ENCODE data around the gene GCC2.
A peak's percentile ranks its signal among the peaks of the same experiment; 100 is the strongest.

The GCC2 gene

DNA sequence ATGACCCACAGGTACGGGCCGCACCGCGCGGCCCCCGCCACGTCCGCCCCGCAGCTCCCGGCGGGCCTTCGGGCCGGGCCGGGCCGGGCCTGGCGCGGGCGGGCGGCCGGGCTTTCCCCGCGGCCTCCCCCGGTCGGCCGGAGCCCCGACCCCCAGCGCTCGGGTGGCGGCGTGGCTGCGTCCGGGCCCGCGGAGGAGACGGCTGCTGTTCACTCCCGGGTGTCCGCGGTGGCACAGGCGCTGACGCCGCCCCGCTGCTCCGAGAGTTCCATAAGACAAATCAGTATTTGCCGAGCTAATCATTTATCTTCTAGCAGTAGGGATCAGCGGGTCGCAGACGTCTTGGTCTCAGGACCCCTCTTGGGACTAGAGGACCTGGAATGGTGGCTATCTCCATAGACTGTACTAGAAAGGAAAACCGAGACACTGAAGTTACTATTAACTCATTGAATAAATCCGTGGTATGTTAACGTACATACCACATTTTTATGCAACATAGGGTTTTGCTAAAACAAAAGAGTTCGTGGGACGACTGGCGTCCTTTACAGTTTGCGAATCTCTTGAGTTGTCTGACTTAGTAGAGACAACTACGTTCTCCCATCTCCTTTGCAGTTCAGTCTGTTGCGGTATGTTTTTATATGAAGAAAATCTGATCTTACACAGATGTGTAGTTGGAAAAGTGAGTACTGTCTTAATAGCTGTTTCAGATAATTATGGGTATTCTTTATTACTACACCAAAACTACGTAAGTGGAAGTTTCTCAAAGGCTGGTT lies 85.8 kb downstream of the GCC2 start:
- Histone ChIP-seq H3K27me3 (ENCODE audit: insufficient read depth, low read length) (no peaks in the 10 kb centered on the region), H2AK5ac (ENCODE audit: low read length) (peak overlapping the region; percentile 51), H4K12ac (ENCODE audit: low read depth, low read length) (peak overlapping the region; percentile 86), H3K79me2 (ENCODE audit: control insufficient read depth, insufficient read depth, low read length, poor library complexity) (peaks cover 12% of the 10 kb centered on the region), H4K91ac (ENCODE audit: low read depth, low read length) (peak overlapping the region; percentile 92), H3K4me3 (ENCODE audit: low read depth, low read length) (peak overlapping the region; percentile 80), H3K36me3 (ENCODE audit: control insufficient read depth in 1 of 2, insufficient read depth in 2 of 2, low read length in 2 of 2) (peaks cover 0 to 2% of the 10 kb centered on the region in 2 experiments), H3K27ac (ENCODE audit: low read depth, low read length) (peak overlapping the region; percentile 51), H2BK120ac (ENCODE audit: insufficient read depth, low read length, poor library complexity) (peak overlapping the region; percentile 26), H3K14ac (ENCODE audit: low read length) (peak overlapping the region; percentile 41), H3K4ac (ENCODE audit: low read depth, low read length) (peak overlapping the region; percentile 73), H3K79me1 (ENCODE audit: low read length) (peaks cover 10% of the 10 kb centered on the region), H3K4me1 (ENCODE audit: control insufficient read depth in 1 of 2, insufficient read depth in 2 of 2, low read length in 2 of 2) (peaks cover 5 to 9% of the 10 kb centered on the region in 2 experiments), H2AFZ (ENCODE audit: insufficient read depth, low read length, poor library complexity) (peak overlapping the region; percentile 70), H3K23ac (ENCODE audit: low read length) (no peak overlapping the region), H2BK12ac (ENCODE audit: low read length) (peak overlapping the region; percentile 66), H3K9me3 (ENCODE audit: insufficient read depth, low read depth, low read length) (no peaks in the 10 kb centered on the region), H2BK5ac (ENCODE audit: low read depth, low read length, poor library complexity) (peak overlapping the region; percentile 92), H4K8ac (ENCODE audit: low read depth, low read length) (peak overlapping the region; percentile 68), H3K18ac (ENCODE audit: low read length) (peak overlapping the region; percentile 42), H3K9ac (ENCODE audit: low read length) (peak overlapping the region; percentile 92), H3K4me2 (ENCODE audit: low read length) (peak overlapping the region; percentile 81)
- no CpG with 5 or more reads among the region's 57 CpGs for WGBS (ENCODE audit: extremely low coverage, insufficient coverage, insufficient read length)
- DNase-seq = peak in 1 of 2 donors; percentile 72

- no peaks in the 10 kb centered on the region for H3K27me3 ChIP-seq (ENCODE audit: insufficient read depth, low read length)
- H3K23ac ChIP-seq (ENCODE audit: low read length) = no peak overlapping the region
- H2BK5ac ChIP-seq (ENCODE audit: low read depth, low read length, poor library complexity) = no peak overlapping the region
- H2AFZ ChIP-seq (ENCODE audit: insufficient read depth, low read length, poor library complexity) = no peak overlapping the region
- H2AK5ac ChIP-seq (ENCODE audit: low read length) = no peak overlapping the region
- peaks cover 12% of the 10 kb centered on the region for H3K79me2 ChIP-seq (ENCODE audit: control insufficient read depth, insufficient read depth, low read length, poor library complexity)
- H3K79me1 ChIP-seq (ENCODE audit: low read length) = peaks cover 10% of the 10 kb centered on the region
- H2BK120ac ChIP-seq (ENCODE audit: insufficient read depth, low read length, poor library complexity) = no peak overlapping the region
- no peak overlapping the region for H4K12ac ChIP-seq (ENCODE audit: low read depth, low read length)
- no peak overlapping the region for H3K18ac ChIP-seq (ENCODE audit: low read length)
- H3K9me3 ChIP-seq (ENCODE audit: insufficient read depth, low read depth, low read length) = no peaks in the 10 kb centered on the region
- DNase-seq = peak; percentile 66 to 88
- no peak overlapping the region for H2BK12ac ChIP-seq (ENCODE audit: low read length)
- no peak overlapping the region for H3K27ac ChIP-seq (ENCODE audit: low read depth, low read length)
- H3K14ac ChIP-seq (ENCODE audit: low read length) = no peak overlapping the region
- peak overlapping the region; percentile 43 for H3K9ac ChIP-seq (ENCODE audit: low read length)
- peak overlapping the region; percentile 81 for H3K4me2 ChIP-seq (ENCODE audit: low read length)
- peaks cover 5 to 9% of the 10 kb centered on the region in 2 experiments for H3K4me1 ChIP-seq (ENCODE audit: control insufficient read depth in 1 of 2, insufficient read depth in 2 of 2, low read length in 2 of 2)
- no CpG with 5 or more reads among the region's 9 CpGs for WGBS (ENCODE audit: extremely low coverage, insufficient coverage, insufficient read length)
- no peak overlapping the region for H3K4ac ChIP-seq (ENCODE audit: low read depth, low read length)
- peaks cover 0 to 2% of the 10 kb centered on the region in 2 experiments for H3K36me3 ChIP-seq (ENCODE audit: control insufficient read depth in 1 of 2, insufficient read depth in 2 of 2, low read length in 2 of 2)
- no peak overlapping the region for H3K4me3 ChIP-seq (ENCODE audit: low read depth, low read length)
- no peak overlapping the region for H4K91ac ChIP-seq (ENCODE audit: low read depth, low read length)
- no peak overlapping the region for H4K8ac ChIP-seq (ENCODE audit: low read depth, low read length)
Measured at GRCh38 chr2:108535357-108535631, 86.3 kb downstream of the GCC2 start.

DNA sequence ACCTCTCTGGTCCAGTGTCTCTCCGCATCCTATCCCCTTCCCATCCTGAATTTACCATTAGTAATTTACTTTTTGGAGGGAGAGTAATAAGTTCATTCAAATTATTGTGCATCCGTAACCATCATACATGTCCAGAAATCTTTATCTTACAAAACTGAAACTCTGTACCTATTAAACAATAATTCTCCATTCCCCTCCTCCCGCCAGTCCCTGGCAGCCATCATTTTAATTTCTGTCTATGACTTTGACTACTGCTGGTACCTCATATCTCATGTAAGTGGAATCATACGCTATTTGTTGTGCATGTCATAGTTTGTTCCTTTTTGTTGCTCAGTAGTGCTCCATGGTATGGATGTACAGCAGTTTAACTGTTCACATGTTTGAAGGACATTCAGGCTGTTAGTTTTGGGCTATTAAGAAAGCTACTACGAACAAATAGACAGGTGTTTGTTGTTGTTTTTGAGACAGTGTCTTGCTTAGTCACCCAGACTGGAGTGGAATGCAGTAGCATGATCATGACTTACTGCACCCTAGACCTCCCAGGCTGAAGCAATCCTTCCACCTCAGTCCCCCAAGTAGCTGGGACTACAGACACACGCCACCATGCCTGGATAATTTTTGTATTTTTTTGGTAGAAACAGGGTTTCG lies 87.3 kb downstream of the GCC2 start:
- H2BK120ac ChIP-seq (ENCODE audit: insufficient read depth, low read length, poor library complexity) = no peak overlapping the region
- peaks cover 5 to 9% of the 10 kb centered on the region in 2 experiments for H3K4me1 ChIP-seq (ENCODE audit: control insufficient read depth in 1 of 2, insufficient read depth in 2 of 2, low read length in 2 of 2)
- H3K27me3 ChIP-seq (ENCODE audit: insufficient read depth, low read length) = no peaks in the 10 kb centered on the region
- peak overlapping the region; percentile 91 for H3K4ac ChIP-seq (ENCODE audit: low read depth, low read length)
- H3K27ac ChIP-seq (ENCODE audit: low read depth, low read length) = no peak overlapping the region
- H2BK12ac ChIP-seq (ENCODE audit: low read length) = no peak overlapping the region
- H3K79me1 ChIP-seq (ENCODE audit: low read length) = peaks cover 10% of the 10 kb centered on the region
- peaks cover 0 to 2% of the 10 kb centered on the region in 2 experiments for H3K36me3 ChIP-seq (ENCODE audit: control insufficient read depth in 1 of 2, insufficient read depth in 2 of 2, low read length in 2 of 2)
- H3K4me3 ChIP-seq (ENCODE audit: low read depth, low read length) = no peak overlapping the region
- no peak overlapping the region for H4K12ac ChIP-seq (ENCODE audit: low read depth, low read length)
- H3K14ac ChIP-seq (ENCODE audit: low read length) = no peak overlapping the region
- H2AFZ ChIP-seq (ENCODE audit: insufficient read depth, low read length, poor library complexity) = no peak overlapping the region
- H3K23ac ChIP-seq (ENCODE audit: low read length) = no peak overlapping the region
- no peak overlapping the region for H4K91ac ChIP-seq (ENCODE audit: low read depth, low read length)
- H4K8ac ChIP-seq (ENCODE audit: low read depth, low read length) = no peak overlapping the region
- no peak overlapping the region for H2BK5ac ChIP-seq (ENCODE audit: low read depth, low read length, poor library complexity)
- no CpG with 5 or more reads among the region's 7 CpGs for WGBS (ENCODE audit: extremely low coverage, insufficient coverage, insufficient read length)
- H3K9ac ChIP-seq (ENCODE audit: low read length) = no peak overlapping the region
- peaks cover 12% of the 10 kb centered on the region for H3K79me2 ChIP-seq (ENCODE audit: control insufficient read depth, insufficient read depth, low read length, poor library complexity)
- H3K9me3 ChIP-seq (ENCODE audit: insufficient read depth, low read depth, low read length) = no peaks in the 10 kb centered on the region
- H3K4me2 ChIP-seq (ENCODE audit: low read length) = peak overlapping the region; percentile 45
- no peak overlapping the region for H2AK5ac ChIP-seq (ENCODE audit: low read length)
- DNase-seq = peak; percentile 38 to 64
- H3K18ac ChIP-seq (ENCODE audit: low read length) = no peak overlapping the region

- no peak overlapping the region for H3K14ac ChIP-seq (ENCODE audit: low read length)
- peaks cover 10% of the 10 kb centered on the region for H3K79me1 ChIP-seq (ENCODE audit: low read length)
- no peak overlapping the region for H2BK120ac ChIP-seq (ENCODE audit: insufficient read depth, low read length, poor library complexity)
- no peak overlapping the region for H2AK5ac ChIP-seq (ENCODE audit: low read length)
- no peak overlapping the region for H3K27ac ChIP-seq (ENCODE audit: low read depth, low read length)
- peaks cover 0 to 4% of the 10 kb centered on the region in 2 experiments for H3K36me3 ChIP-seq (ENCODE audit: control insufficient read depth in 1 of 2, insufficient read depth in 2 of 2, low read length in 2 of 2)
- H3K18ac ChIP-seq (ENCODE audit: low read length) = no peak overlapping the region
- peaks cover 5 to 9% of the 10 kb centered on the region in 2 experiments for H3K4me1 ChIP-seq (ENCODE audit: control insufficient read depth in 1 of 2, insufficient read depth in 2 of 2, low read length in 2 of 2)
- no peak overlapping the region for H3K23ac ChIP-seq (ENCODE audit: low read length)
- no peak overlapping the region for H2AFZ ChIP-seq (ENCODE audit: insufficient read depth, low read length, poor library complexity)
- peak overlapping the region; percentile 91 for H3K4ac ChIP-seq (ENCODE audit: low read depth, low read length)
- H3K9me3 ChIP-seq (ENCODE audit: insufficient read depth, low read depth, low read length) = no peaks in the 10 kb centered on the region
- H3K79me2 ChIP-seq (ENCODE audit: control insufficient read depth, insufficient read depth, low read length, poor library complexity) = peaks cover 12% of the 10 kb centered on the region
- no peak for DNase-seq
- H3K9ac ChIP-seq (ENCODE audit: low read length) = no peak overlapping the region
- H4K91ac ChIP-seq (ENCODE audit: low read depth, low read length) = no peak overlapping the region
- no CpG with 5 or more reads among the region's 5 CpGs for WGBS (ENCODE audit: extremely low coverage, insufficient coverage, insufficient read length)
- H4K12ac ChIP-seq (ENCODE audit: low read depth, low read length) = no peak overlapping the region
- H4K8ac ChIP-seq (ENCODE audit: low read depth, low read length) = no peak overlapping the region
- H2BK5ac ChIP-seq (ENCODE audit: low read depth, low read length, poor library complexity) = no peak overlapping the region
- H2BK12ac ChIP-seq (ENCODE audit: low read length) = no peak overlapping the region
- H3K4me3 ChIP-seq (ENCODE audit: low read depth, low read length) = no peak overlapping the region
- peak overlapping the region; percentile 45 for H3K4me2 ChIP-seq (ENCODE audit: low read length)
- H3K27me3 ChIP-seq (ENCODE audit: insufficient read depth, low read length) = no peaks in the 10 kb centered on the region
Measured at GRCh38 chr2:108536911-108537310, 87.9 kb downstream of the GCC2 start.

Data from trophoblast cell (in vitro differentiated cells and primary cell).